RWPE2 (cell line): ENCODE measurements around the gene P3H2.
"Not testable (repeated sequence)": the region's sequence is repeated elsewhere in the genome, so short reads cannot be mapped to it uniquely, and the experiment has no call there.

Experiments
- ATAC-seq: fragments of 200-7000 bp; cut with Tn5 transposase; 3 replicates; pipeline ENCODE4 v1.9.1; 2021; ENCODE audit warnings: low read depth
- DNase-seq: peaks from one replicate; pipeline ENCODE4 v3.0.0-alpha.2; 2020; ENCODE audit warnings: low spot score
- H3K27ac ChIP-seq: fragments of 450-650 bp; 2 replicates; pipeline ENCODE4 v1.5.1; 2017; ENCODE audit warnings: mild to moderate bottlenecking; ENCODE audit not compliant: poor library complexity, severe bottlenecking
- H3K27me3 ChIP-seq: fragments of 250-450 bp; sonication (Bioruptor Pico); 2 replicates; pipeline ENCODE4 v1.5.1; 2021; ENCODE audit warnings: mild to moderate bottlenecking, moderate library complexity; ENCODE audit not compliant: insufficient read depth, poor library complexity, severe bottlenecking
- H3K36me3 ChIP-seq: fragments of 250-450 bp; sonication (Bioruptor Pico); 2 replicates; pipeline ENCODE4 v1.5.1; 2020; ENCODE audit warnings: low read depth, mild to moderate bottlenecking, moderate library complexity
- H3K4me1 ChIP-seq: fragments of 250-450 bp; sonication (Bioruptor Pico); 2 replicates; pipeline ENCODE4 v1.5.1; 2021; ENCODE audit warnings: mild to moderate bottlenecking, moderate library complexity; ENCODE audit not compliant: insufficient read depth, poor library complexity, severe bottlenecking
- H3K4me3 ChIP-seq: fragments of 250-450 bp; sonication (Bioruptor Pico); 2 replicates; pipeline ENCODE4 v1.5.1; 2021; ENCODE audit warnings: mild to moderate bottlenecking, moderate library complexity; ENCODE audit not compliant: severe bottlenecking
- H3K9me3 ChIP-seq: fragments of 250-450 bp; sonication (Bioruptor Pico); 2 replicates; pipeline ENCODE4 v1.5.1; 2021; ENCODE audit warnings: mild to moderate bottlenecking, moderate library complexity; ENCODE audit not compliant: severe bottlenecking
- CTCF ChIP-seq: fragments of 450-650 bp; IDR thresholded peaks from one replicate; pipeline ENCODE4 v1.5.1; 2017; ENCODE audit warnings: mild to moderate bottlenecking, moderate library complexity; ENCODE audit not compliant: poor library complexity, severe bottlenecking

Gene P3H2

GRCh38 chr3:190166948-190167347 is 46.3 kb upstream of the P3H2 start:
- Histone ChIP-seq H3K27me3 (no peaks in the 10 kb centered on the region), H3K4me3 (no peak overlapping the region), H3K36me3 (no peaks in the 10 kb centered on the region), H3K4me1 (peaks cover 9% of the 10 kb centered on the region), H3K9me3 (no peaks in the 10 kb centered on the region), H3K27ac (no peak overlapping the region)
- DNase-seq: no peak
- TF ChIP-seq CTCF: no peak
- no peak for ATAC-seq

GRCh38 chr3:190165253-190165652 is 44.6 kb upstream of the P3H2 start:
- no peak for TF ChIP-seq CTCF
- no peak overlapping the region for H3K4me3 ChIP-seq
- no peak for DNase-seq
- H3K36me3 ChIP-seq: no peaks in the 10 kb centered on the region
- peaks cover 9% of the 10 kb centered on the region for H3K4me1 ChIP-seq
- no peak for ATAC-seq
- no peak overlapping the region for H3K27ac ChIP-seq
- no peaks in the 10 kb centered on the region for H3K27me3 ChIP-seq
- H3K9me3 ChIP-seq: no peaks in the 10 kb centered on the region

- H3K36me3 ChIP-seq, H3K9me3 ChIP-seq, ATAC-seq, DNase-seq, H3K4me1 ChIP-seq, H3K27ac ChIP-seq, H3K27me3 ChIP-seq, H3K4me3 ChIP-seq: not testable (repeated sequence)
Observed at GRCh38 chr3:190162013-190162412, 41.3 kb upstream of the P3H2 start.

GRCh38 chr3:190159902-190160435 is 39.3 kb upstream of the P3H2 start:
- H3K27ac ChIP-seq: no peak overlapping the region
- ATAC-seq: no peak
- no peaks in the 10 kb centered on the region for H3K9me3 ChIP-seq
- peaks cover 12% of the 10 kb centered on the region for H3K4me1 ChIP-seq
- H3K36me3 ChIP-seq: no peaks in the 10 kb centered on the region
- no peak overlapping the region for H3K4me3 ChIP-seq
- no peak for DNase-seq
- TF ChIP-seq CTCF: no peak
- no peaks in the 10 kb centered on the region for H3K27me3 ChIP-seq

- ATAC-seq (no peak), DNase-seq (no peak)
- Histone ChIP-seq H3K4me1 (peaks cover 12% of the 10 kb centered on the region), H3K4me3 (no peak overlapping the region), H3K9me3 (no peaks in the 10 kb centered on the region), H3K27ac (no peak overlapping the region), H3K36me3 (no peaks in the 10 kb centered on the region), H3K27me3 (no peaks in the 10 kb centered on the region)
- no peak for TF ChIP-seq CTCF
Observed at GRCh38 chr3:190158261-190158660, 37.6 kb upstream of the P3H2 start.
